H9 (cell line): ENCODE results near the gene B3GNT2. TPM values are rescaled to one million over a fixed set of nuclear protein-coding genes. Genes with fewer than 3 reads are reported as not detected.

ENCODE experiments used
- DNase-seq: peaks from one replicate; pipeline ENCODE4 v3.0.0-alpha.2; 2017
- H2AFZ ChIP-seq: one replicate; pipeline ENCODE4 v1.6.1; 2013; ENCODE audit warnings: mild to moderate bottlenecking, low read length, control low read depth, moderate library complexity
- H2AK5ac ChIP-seq: 2 replicates; pipeline ENCODE4 v1.6.1; 2013; ENCODE audit warnings: low read length, control low read depth, mixed read lengths; ENCODE audit not compliant: insufficient read length
- H2BK120ac ChIP-seq: one replicate; pipeline ENCODE4 v1.6.1; 2013; ENCODE audit warnings: low read depth, mild to moderate bottlenecking, low read length, control low read depth, inconsistent platforms; ENCODE audit not compliant: poor library complexity, severe bottlenecking
- H2BK12ac ChIP-seq: 2 replicates; pipeline ENCODE4 v1.6.1; 2013; ENCODE audit warnings: low read length, control low read depth, mixed read lengths, low read depth; ENCODE audit not compliant: insufficient read length
- H2BK15ac ChIP-seq: 2 replicates; pipeline ENCODE4 v1.6.1; 2013; ENCODE audit warnings: low read depth, low read length, control low read depth
- H2BK20ac ChIP-seq: one replicate; pipeline ENCODE4 v1.6.1; 2013; ENCODE audit warnings: low read depth, mild to moderate bottlenecking, low read length, control low read depth, inconsistent platforms; ENCODE audit not compliant: poor library complexity, severe bottlenecking
- H2BK5ac ChIP-seq: 2 replicates; pipeline ENCODE4 v1.6.1; 2013; ENCODE audit warnings: low read length, control low read depth, mixed read lengths; ENCODE audit not compliant: insufficient read length
- H3K14ac ChIP-seq: 2 replicates; pipeline ENCODE4 v1.6.1; 2013; ENCODE audit warnings: low read length, control low read depth; ENCODE audit not compliant: insufficient read depth
- H3K18ac ChIP-seq: 2 replicates; pipeline ENCODE4 v1.6.1; 2013; ENCODE audit warnings: low read depth, mild to moderate bottlenecking, mixed read lengths, low read length, control low read depth; ENCODE audit not compliant: insufficient read length
- H3K23ac ChIP-seq: 2 replicates; pipeline ENCODE4 v1.6.1; 2013; ENCODE audit warnings: low read length, control low read depth, mixed read lengths, low read depth; ENCODE audit not compliant: insufficient read length
- H3K23me2 ChIP-seq: 2 replicates; pipeline ENCODE4 v1.6.1; 2013; ENCODE audit warnings: low read depth, mild to moderate bottlenecking, mixed read lengths, low read length, control low read depth; ENCODE audit not compliant: insufficient read length, poor library complexity, severe bottlenecking
- H3K27ac ChIP-seq: 2 replicates; pipeline ENCODE4 v1.5.1; 2013; ENCODE audit warnings: low read length, control low read depth, mixed read lengths, low read depth; ENCODE audit not compliant: insufficient read length
- H3K27me3 ChIP-seq: 2 replicates; pipeline ENCODE4 v1.6.1; 2013; ENCODE audit warnings: low read length, control low read depth, inconsistent platforms; ENCODE audit not compliant: insufficient read depth
- H3K4ac ChIP-seq: 2 replicates; pipeline ENCODE4 v1.6.1; 2013; ENCODE audit warnings: low read depth, mild to moderate bottlenecking, control low read depth, inconsistent platforms, low read length, moderate library complexity
- H3K4me1 ChIP-seq: 2 replicates; pipeline ENCODE4 v1.6.1; 2013; ENCODE audit warnings: low read length, control low read depth, inconsistent platforms; ENCODE audit not compliant: insufficient read depth
- H3K4me2 ChIP-seq: 2 replicates; pipeline ENCODE4 v1.6.1; 2013; ENCODE audit warnings: low read length, control low read depth, mixed read lengths; ENCODE audit not compliant: insufficient read length, insufficient read depth
- H3K56ac ChIP-seq: 2 replicates; pipeline ENCODE4 v1.6.1; 2013; ENCODE audit warnings: low read depth, mild to moderate bottlenecking, mixed read lengths, low read length, control low read depth; ENCODE audit not compliant: insufficient read length
- H3K79me1 ChIP-seq: 2 replicates; pipeline ENCODE4 v1.6.1; 2013; ENCODE audit warnings: low read depth, mild to moderate bottlenecking, moderate library complexity, low read length, control low read depth, inconsistent platforms; ENCODE audit not compliant: insufficient read depth, poor library complexity, severe bottlenecking
- H3K79me2 ChIP-seq: 2 replicates; pipeline ENCODE4 v1.6.1; 2013; ENCODE audit warnings: low read length, control low read depth, inconsistent platforms; ENCODE audit not compliant: insufficient read depth
- H3K9ac ChIP-seq: 2 replicates; pipeline ENCODE4 v1.6.1; 2013; ENCODE audit warnings: low read length, control low read depth, mixed read lengths; ENCODE audit not compliant: insufficient read length; ENCODE audit errors: extremely low read depth
- H3K9me3 ChIP-seq: one replicate; pipeline ENCODE4 v1.6.1; 2013; ENCODE audit warnings: low read depth, low read length, inconsistent platforms; ENCODE audit not compliant: control insufficient read depth
- H3T11ph ChIP-seq: one replicate; pipeline ENCODE4 v1.6.1; 2013; ENCODE audit warnings: mild to moderate bottlenecking, low read length, control low read depth, inconsistent platforms
- H4K20me1 ChIP-seq: one replicate; pipeline ENCODE4 v1.6.1; 2013; ENCODE audit not compliant: control insufficient read depth, insufficient read length, insufficient read depth
- H4K5ac ChIP-seq: 2 replicates; pipeline ENCODE4 v1.6.1; 2013; ENCODE audit warnings: low read depth, mild to moderate bottlenecking, mixed read lengths, low read length, control low read depth; ENCODE audit not compliant: insufficient read length
- H4K8ac ChIP-seq: replicated peaks from 2 replicates; pipeline ENCODE4 v1.6.1; 2013; ENCODE audit warnings: low read length, control low read depth, mixed read lengths, low read depth; ENCODE audit not compliant: insufficient read length
- H4K91ac ChIP-seq: 2 replicates; pipeline ENCODE4 v1.6.1; 2013; ENCODE audit warnings: low read depth, mild to moderate bottlenecking, moderate library complexity, mixed read lengths, low read length, control low read depth; ENCODE audit not compliant: insufficient read length
- H3K27ac Mint-ChIP-seq, 3 experiments: 2 replicates in 2 of 3; 3 replicates in 1 of 3; pipeline ENCODE4 v1.8.0; 2020 to 2021; ENCODE audit warnings: mixed read lengths in 3 of 3, mild to moderate bottlenecking in 1 of 3, moderate library complexity in 1 of 3
- H3K27me3 Mint-ChIP-seq: 2 replicates; pipeline ENCODE4 v1.8.0; 2021; ENCODE audit warnings: low read depth, mild to moderate bottlenecking, moderate library complexity, mixed read lengths
- H3K36me3 Mint-ChIP-seq, 3 experiments: 2 replicates in 2 of 3; 3 replicates in 1 of 3; pipeline ENCODE4 v1.8.0; 2020 to 2021; ENCODE audit warnings: low read depth in 3 of 3, mixed read lengths in 3 of 3; ENCODE audit not compliant: insufficient read depth in 1 of 3
- H3K4me1 Mint-ChIP-seq, 2 experiments: 2 replicates each; pipeline ENCODE4 v1.8.0; 2020; ENCODE audit warnings: mixed read lengths in 2 of 2
- H3K4me3 Mint-ChIP-seq, 2 experiments: 2 replicates in 1 of 2; 3 replicates in 1 of 2; pipeline ENCODE4 v1.8.0; 2020 to 2021; ENCODE audit warnings: mild to moderate bottlenecking in 2 of 2, mixed read lengths in 2 of 2, moderate library complexity in 1 of 2
- H3K9me3 Mint-ChIP-seq, 2 experiments: 2 replicates in 1 of 2; 3 replicates in 1 of 2; pipeline ENCODE4 v1.8.0; 2020; ENCODE audit warnings: mild to moderate bottlenecking in 2 of 2, mixed read lengths in 2 of 2, moderate library complexity in 1 of 2
- CTCF ChIP-seq: fragments of 200-600 bp; sonication (generic); conservative IDR thresholded peaks from 3 replicates; pipeline ENCODE4 v1.8.0; 2021; ENCODE audit warnings: antibody characterized with exemption, mild to moderate bottlenecking
- WGBS: extraction: QIAGEN DNeasy Blood & Tissue Kit; methylation state at CpG from one replicate; pipeline ENCODE4 v1.1.7; 2013; ENCODE audit warnings: missing lambda C conversion rate, low lambda C conversion rate, mixed read lengths; ENCODE audit not compliant: insufficient read length; ENCODE audit errors: extremely low coverage; 5-methylcytosine and 5-hydroxymethylcytosine counted together
- total RNA-seq: library from RNA; stranded (reverse); gene quantifications from 2 replicates; pipeline ENCODE4 v1.2.1, GENCODE V29; 2021

The B3GNT2 gene
- total RNA-seq, 1 experiment from 2014 or later = 55.3 TPM

- no peak overlapping the region for H2BK20ac ChIP-seq
- H4K8ac ChIP-seq = no peak overlapping the region
- no peak overlapping the region for H3K18ac ChIP-seq
- H2AK5ac ChIP-seq = no peak overlapping the region
- H3K23ac ChIP-seq = no peak overlapping the region
- no peak for TF ChIP-seq CTCF
- peaks cover 9 to 35% (median 12%) of the 10 kb centered on the region in 3 experiments for H3K36me3 Mint-ChIP-seq
- no peak overlapping the region for H3K4ac ChIP-seq
- H2BK120ac ChIP-seq = no peak overlapping the region
- peak overlapping the region in 2 of 3 experiments; percentile 14 to 25; a peak in 2 of 7 replicates for H3K27ac Mint-ChIP-seq
- no peaks in the 10 kb centered on the region for H3K23me2 ChIP-seq
- H3K4me2 ChIP-seq = no peak overlapping the region
- no peak overlapping the region for H4K5ac ChIP-seq
- no peak overlapping the region for H3K27ac ChIP-seq
- H4K20me1 ChIP-seq = no peaks in the 10 kb centered on the region
- H3K9me3 Mint-ChIP-seq = no peaks in the 10 kb centered on the region
- no peaks in the 10 kb centered on the region for H3K4me1 ChIP-seq
- peaks cover 3% of the 10 kb centered on the region for H3K79me1 ChIP-seq
- no peak overlapping the region for H2BK15ac ChIP-seq
- H2AFZ ChIP-seq = no peak overlapping the region
- H3K4me3 Mint-ChIP-seq = no peak overlapping the region; a peak in 1 of 5 replicates
- H3K4me1 Mint-ChIP-seq = peaks cover 6 to 7% of the 10 kb centered on the region in 2 experiments
- H4K91ac ChIP-seq = no peak overlapping the region
- no peak overlapping the region for H3T11ph ChIP-seq
- H2BK5ac ChIP-seq = no peak overlapping the region
- H2BK12ac ChIP-seq = no peak overlapping the region
- H3K27me3 Mint-ChIP-seq = no peaks in the 10 kb centered on the region
- no peak for DNase-seq
- no peak overlapping the region for H3K14ac ChIP-seq
- no peak overlapping the region for H3K56ac ChIP-seq
- H3K9ac ChIP-seq = no peak overlapping the region
- WGBS = no CpG with 5 or more reads among the region's 11 CpGs
- H3K9me3 ChIP-seq = no peaks in the 10 kb centered on the region
- no peaks in the 10 kb centered on the region for H3K27me3 ChIP-seq
- no peaks in the 10 kb centered on the region for H3K79me2 ChIP-seq
Observed at GRCh38 chr2:62229082-62229605, 33.2 kb downstream of the B3GNT2 start.
